ENCODE measurements around the gene CAVIN1.
"Not testable (repeated sequence)": the region's sequence is repeated elsewhere in the genome, so short reads cannot be mapped to it uniquely, and the experiment has no call there.

Gene CAVIN1

DNA sequence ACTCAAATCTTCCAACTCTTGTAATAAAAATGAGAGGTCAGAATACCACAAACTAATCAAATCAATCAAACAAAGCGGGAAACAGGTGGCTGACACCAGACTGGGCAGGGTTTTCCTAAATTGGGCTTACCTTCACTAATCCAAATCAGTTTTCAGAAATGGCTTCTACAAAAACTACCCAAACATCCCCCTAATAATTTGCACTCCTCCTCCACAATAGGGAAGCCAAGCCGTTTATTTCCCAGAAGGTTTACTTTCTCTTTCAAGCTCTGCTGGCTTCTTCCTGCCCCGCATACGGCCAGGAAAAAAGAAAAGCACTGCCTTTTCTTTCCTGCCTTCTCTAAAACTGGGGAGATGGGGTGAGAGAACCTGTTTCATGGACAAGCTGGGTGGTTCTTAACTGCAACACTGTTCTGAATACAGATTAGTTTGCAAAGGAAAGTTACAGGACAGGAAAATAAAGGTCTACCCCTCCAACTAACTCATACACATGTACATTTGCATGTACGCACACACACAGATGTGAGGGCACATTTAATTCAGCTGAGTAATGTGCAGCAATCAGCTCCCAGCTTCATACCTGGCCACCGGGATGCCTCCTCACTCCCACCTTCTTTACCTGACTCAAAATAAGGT is 44.0 kb downstream of the CAVIN1 start:
- DNase-seq (ENCODE audit: low read depth, low spot score) = no peak

GRCh38 chr17:42378359-42378958 is 44.6 kb downstream of the CAVIN1 start:
- no peak for DNase-seq (ENCODE audit: low read depth, low spot score)

DNA sequence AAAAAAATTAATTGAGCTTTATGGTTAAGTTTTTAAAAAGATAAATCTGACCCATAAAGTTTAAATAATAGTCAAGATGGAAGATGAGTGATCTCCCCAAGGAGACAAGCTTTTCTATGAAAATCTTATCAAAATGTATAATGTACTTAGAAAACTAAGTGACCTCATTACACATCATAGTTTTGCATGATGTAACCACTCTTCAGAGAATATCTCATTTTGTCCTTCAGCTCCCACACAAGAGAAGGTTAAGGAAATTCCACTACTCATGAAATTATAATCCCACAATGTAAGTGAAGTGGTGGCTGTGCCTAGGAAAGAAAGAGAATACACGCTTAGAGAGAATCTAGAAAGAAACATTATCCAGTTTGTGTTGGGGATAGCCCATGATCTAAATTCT is 49.2 kb downstream of the CAVIN1 start:
- no peak for DNase-seq (ENCODE audit: low read depth, low spot score)

- DNase-seq (ENCODE audit: low read depth, low spot score) = no peak
Observed at GRCh38 chr17:42372142-42372541, 50.9 kb downstream of the CAVIN1 start.

DNA sequence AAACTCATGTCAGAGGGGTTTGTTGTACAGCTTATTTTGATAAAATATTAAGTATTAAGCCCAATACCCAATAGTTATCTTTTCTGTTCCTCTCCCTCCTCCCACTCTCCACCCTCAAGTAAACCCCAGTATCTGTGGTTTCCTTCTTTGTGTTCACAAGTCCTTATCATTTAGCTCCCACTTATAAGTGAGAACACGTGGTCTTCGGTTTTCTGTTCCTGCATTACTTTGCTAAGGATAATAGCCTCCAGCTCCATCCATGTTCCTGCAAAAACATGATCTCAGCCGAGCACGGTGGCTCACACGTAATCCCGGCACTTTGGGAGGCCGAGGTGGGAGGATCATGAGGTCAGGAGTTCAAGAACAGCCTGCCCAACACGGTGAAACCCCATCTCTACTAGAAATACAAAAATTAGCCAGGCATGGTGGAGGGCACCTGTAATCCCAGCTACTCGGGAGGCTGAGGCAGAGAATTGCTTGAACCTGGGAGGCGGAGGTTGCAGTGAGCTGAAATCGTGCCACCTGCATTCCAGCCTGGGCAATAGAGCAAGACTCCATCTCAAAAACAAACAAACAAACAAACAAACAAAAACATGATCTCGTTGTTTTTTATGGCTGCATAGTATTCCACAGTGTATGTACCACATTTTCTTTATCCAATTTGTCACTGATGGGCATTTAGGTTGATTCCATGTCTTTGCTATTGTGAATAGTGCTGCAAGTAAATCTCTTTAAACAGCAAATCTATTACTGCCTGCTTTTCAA is 54.1 kb downstream of the CAVIN1 start:
- DNase-seq (ENCODE audit: low read depth, low spot score) = not testable (repeated sequence)

DNA sequence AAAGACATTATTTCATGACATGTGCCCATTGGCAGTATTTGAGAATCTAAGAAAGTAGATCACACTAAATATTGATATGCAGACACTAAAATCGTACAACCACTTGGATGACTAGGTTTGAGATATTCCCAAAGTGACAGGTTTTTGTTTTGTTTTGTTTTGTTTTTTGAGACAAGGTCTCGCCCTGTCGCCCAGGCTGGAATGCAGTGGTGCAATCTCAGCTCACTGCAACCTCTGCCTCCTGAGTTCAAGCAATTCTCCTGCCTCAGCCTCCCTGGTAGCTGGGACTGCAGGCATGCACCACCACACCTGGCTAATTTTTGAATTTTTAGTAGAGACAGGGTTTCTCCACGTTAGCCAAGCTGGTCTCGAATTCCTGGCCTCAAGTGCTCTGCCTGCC is 54.7 kb downstream of the CAVIN1 start:
- not testable (repeated sequence) for DNase-seq (ENCODE audit: low read depth, low spot score)

- not testable (repeated sequence) for DNase-seq (ENCODE audit: low read depth, low spot score)
Observed at GRCh38 chr17:42366176-42367023, 56.7 kb downstream of the CAVIN1 start.

GRCh38 chr17:42365136-42365535 is 57.9 kb downstream of the CAVIN1 start:
- peak; percentile 57 for DNase-seq (ENCODE audit: low read depth, low spot score)

- DNase-seq (ENCODE audit: low read depth, low spot score) = no peak
Observed at GRCh38 chr17:42363767-42364585, 59.1 kb downstream of the CAVIN1 start.

GRCh38 chr17:42363231-42363630 is 59.8 kb downstream of the CAVIN1 start:
- no peak for DNase-seq (ENCODE audit: low read depth, low spot score)

DNA sequence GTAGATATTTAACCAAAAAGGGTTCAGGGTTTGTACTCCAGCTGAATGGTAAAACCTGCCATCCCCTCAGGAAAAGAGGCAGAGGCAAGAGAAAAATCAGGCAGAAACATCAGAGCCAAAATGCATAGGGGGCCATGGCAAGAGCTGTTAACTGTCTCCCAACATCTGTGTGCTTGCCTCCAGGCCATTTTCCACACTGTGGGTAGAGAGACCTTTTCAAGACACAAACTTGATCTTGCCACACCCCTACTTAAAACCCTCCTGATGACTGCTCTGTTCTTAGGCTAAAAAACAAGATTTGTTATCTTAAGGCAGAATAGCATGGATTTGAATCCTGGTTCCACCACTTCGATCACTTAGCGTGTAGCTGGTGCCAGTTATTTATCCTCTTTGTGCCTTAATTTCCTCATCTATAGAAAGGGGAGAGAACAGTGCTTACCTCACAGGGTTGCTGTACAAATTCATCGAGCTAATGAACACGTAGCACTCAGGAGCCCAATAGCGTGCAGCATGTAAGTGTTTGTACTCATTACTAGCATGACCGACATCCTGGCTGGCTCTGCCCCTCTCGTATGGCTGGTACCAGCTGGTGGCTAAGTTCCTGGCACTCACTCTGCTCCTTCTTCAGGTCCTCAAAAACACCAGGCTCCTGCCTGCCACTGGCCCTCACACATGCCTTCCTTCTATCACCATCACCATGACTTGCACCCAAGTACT is 60.7 kb downstream of the CAVIN1 start:
- no peak for DNase-seq (ENCODE audit: low read depth, low spot score)

DNA sequence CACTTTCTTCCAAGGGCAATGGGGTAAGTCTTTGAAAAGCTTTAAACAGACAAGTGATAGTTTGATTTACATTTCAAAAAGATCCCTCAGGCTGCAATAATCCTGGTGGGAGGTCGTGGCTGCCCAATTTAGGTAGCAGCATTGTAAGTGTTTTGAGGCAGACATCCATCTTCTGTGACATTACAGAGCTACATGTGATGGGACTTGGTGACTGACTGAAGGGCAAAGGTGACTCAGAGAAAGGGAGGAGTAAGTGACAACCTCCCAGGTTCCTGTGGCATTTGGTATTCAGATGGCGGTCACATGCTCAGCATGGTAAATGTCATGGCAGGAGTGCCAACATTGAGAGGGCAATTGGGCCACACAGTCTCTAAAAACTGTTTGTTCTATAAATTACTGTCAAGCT is 61.3 kb downstream of the CAVIN1 start:
- no peak for DNase-seq (ENCODE audit: low read depth, low spot score)

DNA sequence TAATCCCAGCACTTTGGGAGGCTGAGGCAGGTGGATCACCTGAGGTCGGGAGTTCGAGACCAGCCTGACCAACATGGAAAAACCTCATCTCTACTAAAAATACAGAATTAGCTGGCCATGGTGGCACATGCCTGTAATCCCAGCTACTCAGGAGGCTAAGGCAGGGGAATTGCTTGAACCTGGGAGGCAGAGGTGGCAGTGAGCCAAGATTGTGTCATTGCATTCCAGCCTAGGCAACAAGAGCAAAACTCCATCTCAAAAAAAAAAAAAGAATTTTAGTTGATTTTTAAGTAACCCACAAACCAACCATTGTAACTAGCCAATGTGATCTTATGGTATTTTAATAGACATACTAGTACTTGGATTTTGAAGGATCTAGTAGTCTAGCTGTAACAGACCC is 62.7 kb downstream of the CAVIN1 start:
- DNase-seq (ENCODE audit: low read depth, low spot score) = not testable (repeated sequence)

DNA sequence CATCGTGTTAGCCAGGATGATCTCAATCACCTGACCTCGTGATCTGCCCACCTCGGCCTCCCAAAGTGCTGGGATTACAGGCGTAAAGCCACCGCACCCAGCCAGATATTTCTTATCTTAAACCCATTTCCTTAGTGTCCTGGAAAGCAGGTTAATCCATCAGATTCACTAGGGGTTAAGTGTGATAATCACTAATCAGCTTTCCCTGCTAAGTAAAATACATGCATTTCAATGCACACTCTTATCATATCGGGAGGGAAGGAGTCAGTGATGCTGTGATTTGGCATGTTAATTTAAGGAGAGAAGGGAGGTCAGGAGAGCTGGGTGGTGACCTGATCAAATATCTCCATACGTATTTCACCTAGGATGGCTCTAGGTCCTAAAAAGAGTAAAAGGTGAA is 63.9 kb downstream of the CAVIN1 start:
- no peak for DNase-seq (ENCODE audit: low read depth, low spot score)

- DNase-seq (ENCODE audit: low read depth, low spot score) = no peak
Observed at GRCh38 chr17:42358434-42358833, 64.6 kb downstream of the CAVIN1 start.

DNA sequence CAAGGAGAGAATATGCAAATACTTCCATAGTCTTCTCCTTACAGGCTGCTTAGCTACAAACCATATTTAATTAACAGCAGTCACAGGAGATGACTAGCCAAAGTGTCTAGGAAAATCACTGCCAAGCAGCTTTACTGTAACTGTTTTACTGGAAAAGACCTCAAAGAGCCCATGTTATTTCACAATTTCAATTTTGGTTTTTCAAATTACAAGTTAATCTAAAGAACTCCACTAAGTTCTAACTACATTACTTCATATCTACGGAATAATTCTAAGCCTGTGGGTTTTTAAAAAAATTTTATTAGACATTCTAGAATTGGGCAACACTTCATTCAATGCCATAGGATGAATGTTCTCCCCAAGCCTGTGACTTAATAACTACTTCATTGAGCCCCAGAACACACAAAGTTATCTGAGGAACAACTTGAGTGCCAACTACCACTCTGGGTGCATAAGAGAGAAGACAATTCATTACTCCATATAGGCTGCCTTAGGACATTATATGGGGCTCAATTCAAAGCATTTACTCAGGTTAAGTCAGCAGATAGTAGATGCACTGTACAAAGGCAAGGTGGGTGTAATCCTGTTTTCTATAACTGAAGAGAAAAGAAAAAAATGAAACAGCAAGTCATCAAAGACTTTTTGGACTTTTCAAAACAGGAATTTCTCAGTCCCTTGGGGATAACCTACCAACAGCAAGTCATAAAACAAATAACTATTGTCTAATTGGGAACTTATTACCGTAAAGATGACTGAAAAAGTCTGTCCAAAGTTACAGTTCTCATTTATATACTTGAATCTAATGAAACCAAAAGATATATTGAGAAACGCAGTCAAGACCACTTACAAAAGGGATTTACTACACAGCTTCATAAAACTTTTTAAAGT is 67.9 kb downstream of the CAVIN1 start:
- DNase-seq (ENCODE audit: low read depth, low spot score) = no peak

Data from smooth muscle cell of the brain vasculature (primary cell).